ENCODE data around the gene PCDHA11.
"Not testable (repeated sequence)": the region's sequence is repeated elsewhere in the genome, so short reads cannot be mapped to it uniquely, and the experiment has no call there.

The PCDHA11 gene

GRCh38 chr5:140868721-140869554 lies at the start of gene PCDHA11:
TSS of gene PCDHA11 (plus strand) at chr5:140868957. CDS start at chr5:140869104, 147 bp downstream.
- DNase-seq (ENCODE audit: low spot score) = peak; percentile 19

- peak; percentile 42 for DNase-seq (ENCODE audit: low spot score)
Observed at GRCh38 chr5:140821375-140822280, 47.1 kb upstream of the PCDHA11 start, which contains the start of gene PCDHA5. TSS of gene PCDHA5 (plus strand) at chr5:140821613.

- no peak for DNase-seq (ENCODE audit: low spot score)
Observed at GRCh38 chr5:140822281-140822629, 46.5 kb upstream of the PCDHA11 start.

- DNase-seq (ENCODE audit: low spot score) = not testable (repeated sequence)
Observed at GRCh38 chr5:140822969-140823368, 45.8 kb upstream of the PCDHA11 start.

GRCh38 chr5:140823475-140823874 lies 45.3 kb upstream of the PCDHA11 start:
- no peak for DNase-seq (ENCODE audit: low spot score)

GRCh38 chr5:140827704-140828361 lies 40.9 kb upstream of the PCDHA11 start, which contains the start of gene PCDHA6:
TSS of gene PCDHA6 (plus strand) at chr5:140827960. CDS start at chr5:140828092, 132 bp downstream.
- DNase-seq (ENCODE audit: low spot score) = no peak

GRCh38 chr5:140828362-140828737 lies 40.4 kb upstream of the PCDHA11 start:
- DNase-seq (ENCODE audit: low spot score) = no peak

- DNase-seq (ENCODE audit: low spot score) = not testable (repeated sequence)
Observed at GRCh38 chr5:140829511-140830501, 39.0 kb upstream of the PCDHA11 start.

- DNase-seq (ENCODE audit: low spot score) = no peak
Observed at GRCh38 chr5:140833993-140834392, 34.8 kb upstream of the PCDHA11 start, which contains the start of gene PCDHA7. TSS of gene PCDHA7 (plus strand) at chr5:140834269. CDS start at chr5:140834384, 115 bp downstream.

GRCh38 chr5:140834439-140835008 lies 34.2 kb upstream of the PCDHA11 start:
- not testable (repeated sequence) for DNase-seq (ENCODE audit: low spot score)

- DNase-seq (ENCODE audit: low spot score) = no peak
Observed at GRCh38 chr5:140835622-140836510, 32.9 kb upstream of the PCDHA11 start.

- peak; percentile 36 for DNase-seq (ENCODE audit: low spot score)
Observed at GRCh38 chr5:140840978-140841962, 27.5 kb upstream of the PCDHA11 start, which contains the start of gene PCDHA8. TSS of gene PCDHA8 (plus strand) at chr5:140841187. CDS start at chr5:140841322, 135 bp downstream.

GRCh38 chr5:140842798-140843733 lies 25.7 kb upstream of the PCDHA11 start:
- DNase-seq (ENCODE audit: low spot score) = no peak

GRCh38 chr5:140848139-140849102 lies 20.3 kb upstream of the PCDHA11 start, which contains the start of gene PCDHA9:
TSS of gene PCDHA9 (plus strand) at chr5:140848382. CDS start at chr5:140848496, 114 bp downstream.
- DNase-seq (ENCODE audit: low spot score) = not testable (repeated sequence)

- not testable (repeated sequence) for DNase-seq (ENCODE audit: low spot score)
Observed at GRCh38 chr5:140849831-140850634, 18.7 kb upstream of the PCDHA11 start.
